ENCODE measurements around the gene ZNF345. TPM values are rescaled to one million over a fixed set of nuclear protein-coding genes. Genes with fewer than 3 reads are reported as not detected.
A peak's percentile ranks its signal among the peaks of the same experiment; 100 is the strongest.

The ZNF345 gene
- total RNA-seq, 1 donor from 2014 or later: 4.8 TPM

DNA sequence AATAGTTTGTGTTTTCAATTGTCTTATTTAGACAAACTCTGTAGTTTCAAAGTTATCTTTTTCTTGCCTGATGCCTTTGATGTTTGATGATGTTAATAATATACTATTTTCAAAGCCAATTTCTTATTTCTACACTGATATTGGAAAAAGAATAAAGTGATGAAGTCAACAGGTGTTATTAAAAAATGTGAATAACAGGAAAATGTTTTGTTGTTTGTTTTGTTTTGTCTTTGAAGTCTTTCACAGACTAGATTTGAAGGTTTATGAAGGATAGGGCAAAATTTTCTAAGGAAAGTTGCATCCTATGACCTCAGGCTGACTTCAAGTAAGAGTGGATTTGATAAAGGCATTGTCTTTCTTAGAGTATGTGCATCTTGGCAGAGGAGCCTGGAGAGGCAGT, 43.6 kb upstream of the ZNF345 start:
- H3K27me3 ChIP-seq (ENCODE audit: insufficient read depth, low read length): no peaks in the 10 kb centered on the region
- H3K36me3 ChIP-seq (ENCODE audit: insufficient read depth, low read length): peaks cover 4% of the 10 kb centered on the region
- no peak overlapping the region for H3K4me2 ChIP-seq (ENCODE audit: low read length)
- H3K4me1 ChIP-seq (ENCODE audit: insufficient read depth, low read length): no peaks in the 10 kb centered on the region
- H3K79me2 ChIP-seq (ENCODE audit: insufficient read depth, low read length): peaks cover 15% of the 10 kb centered on the region
- FAIRE-seq (no peak), DNase-seq (ENCODE audit: low read depth) (no peak)
- no peaks in the 10 kb centered on the region for H4K20me1 ChIP-seq (ENCODE audit: insufficient read depth, low read length)
- TF ChIP-seq, protein P1, sequence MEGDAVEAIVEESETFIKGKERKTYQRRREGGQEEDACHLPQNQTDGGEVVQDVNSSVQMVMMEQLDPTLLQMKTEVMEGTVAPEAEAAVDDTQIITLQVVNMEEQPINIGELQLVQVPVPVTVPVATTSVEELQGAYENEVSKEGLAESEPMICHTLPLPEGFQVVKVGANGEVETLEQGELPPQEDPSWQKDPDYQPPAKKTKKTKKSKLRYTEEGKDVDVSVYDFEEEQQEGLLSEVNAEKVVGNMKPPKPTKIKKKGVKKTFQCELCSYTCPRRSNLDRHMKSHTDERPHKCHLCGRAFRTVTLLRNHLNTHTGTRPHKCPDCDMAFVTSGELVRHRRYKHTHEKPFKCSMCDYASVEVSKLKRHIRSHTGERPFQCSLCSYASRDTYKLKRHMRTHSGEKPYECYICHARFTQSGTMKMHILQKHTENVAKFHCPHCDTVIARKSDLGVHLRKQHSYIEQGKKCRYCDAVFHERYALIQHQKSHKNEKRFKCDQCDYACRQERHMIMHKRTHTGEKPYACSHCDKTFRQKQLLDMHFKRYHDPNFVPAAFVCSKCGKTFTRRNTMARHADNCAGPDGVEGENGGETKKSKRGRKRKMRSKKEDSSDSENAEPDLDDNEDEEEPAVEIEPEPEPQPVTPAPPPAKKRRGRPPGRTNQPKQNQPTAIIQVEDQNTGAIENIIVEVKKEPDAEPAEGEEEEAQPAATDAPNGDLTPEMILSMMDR (IDR thresholded peaks at IDR 0.05; ENCODE audit: insufficient read depth, low read depth, low read length): no peak
- TF ChIP-seq EZH2 (IDR thresholded peaks at IDR 0.05; ENCODE audit: insufficient read depth, low read length): no peak
- Mint-ChIP-seq H3K27ac (ENCODE audit: unreplicated experiment) (no peak overlapping the region), H3K9me3 (ENCODE audit: unreplicated experiment) (peaks cover 39% of the 10 kb centered on the region), H3K36me3 (ENCODE audit: low read depth, unreplicated experiment) (peaks cover 25% of the 10 kb centered on the region), H3K27me3 (ENCODE audit: low read depth, unreplicated experiment) (no peaks in the 10 kb centered on the region), H3K4me3 (ENCODE audit: unreplicated experiment) (no peak overlapping the region), H3K4me1 (ENCODE audit: low read depth, unreplicated experiment) (no peaks in the 10 kb centered on the region)
- H3K27ac ChIP-seq (ENCODE audit: low read depth, low read length): no peak overlapping the region
- peaks cover 12% of the 10 kb centered on the region for H3K9me3 ChIP-seq (ENCODE audit: insufficient read depth, low read depth, low read length)
- H2AFZ ChIP-seq (ENCODE audit: low read depth, low read length): no peak overlapping the region
- H3K4me3 ChIP-seq (ENCODE audit: insufficient read depth, low read depth, low read length): no peak overlapping the region
- no peak overlapping the region for H3K9ac ChIP-seq (ENCODE audit: low read length)

DNA sequence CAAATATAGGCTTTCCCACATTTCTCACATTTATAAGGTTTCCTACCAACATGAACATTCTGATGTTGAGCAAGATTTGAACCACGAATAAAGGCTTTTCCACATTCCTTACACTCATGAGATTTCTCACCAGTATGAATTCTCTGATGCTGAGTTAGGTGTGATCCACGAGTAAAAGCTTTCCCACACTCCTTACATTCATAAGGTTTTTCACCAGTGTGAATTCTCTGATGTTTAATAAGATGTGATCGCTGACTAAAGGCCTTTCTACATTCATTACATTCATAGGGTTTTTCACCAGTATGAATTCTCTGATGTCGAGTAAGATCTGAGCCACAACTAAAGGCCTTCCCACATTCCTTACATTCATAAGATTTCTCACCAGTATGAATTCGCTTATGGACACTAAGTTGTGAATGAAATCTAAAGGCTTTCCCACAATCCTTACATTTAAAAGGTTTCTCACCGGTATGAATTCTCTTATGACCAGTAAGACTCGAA, 31.5 kb upstream of the ZNF345 start:
- peaks cover 86% of the 10 kb centered on the region for H3K9me3 Mint-ChIP-seq (ENCODE audit: unreplicated experiment)
- Histone ChIP-seq H3K4me1 (ENCODE audit: insufficient read depth, low read length) (no peaks in the 10 kb centered on the region), H2AFZ (ENCODE audit: low read depth, low read length) (no peak overlapping the region), H3K9me3 (ENCODE audit: insufficient read depth, low read depth, low read length) (peaks cover 56% of the 10 kb centered on the region), H3K4me3 (ENCODE audit: insufficient read depth, low read depth, low read length) (no peak overlapping the region), H3K27ac (ENCODE audit: low read depth, low read length) (no peak overlapping the region), H3K36me3 (ENCODE audit: insufficient read depth, low read length) (peaks cover 33% of the 10 kb centered on the region), H3K27me3 (ENCODE audit: insufficient read depth, low read length) (no peaks in the 10 kb centered on the region), H4K20me1 (ENCODE audit: insufficient read depth, low read length) (no peaks in the 10 kb centered on the region), H3K79me2 (ENCODE audit: insufficient read depth, low read length) (peaks cover 4% of the 10 kb centered on the region), H3K4me2 (ENCODE audit: low read length) (no peak overlapping the region), H3K9ac (ENCODE audit: low read length) (no peak overlapping the region)
- H3K4me3 Mint-ChIP-seq (ENCODE audit: unreplicated experiment): no peak overlapping the region
- FAIRE-seq (no peak), DNase-seq (ENCODE audit: low read depth) (peak; percentile 4)
- H3K4me1 Mint-ChIP-seq (ENCODE audit: low read depth, unreplicated experiment): no peaks in the 10 kb centered on the region
- TF ChIP-seq EZH2 (IDR thresholded peaks at IDR 0.05; ENCODE audit: insufficient read depth, low read length): no peak
- TF ChIP-seq, protein P1 (IDR thresholded peaks at IDR 0.05; ENCODE audit: insufficient read depth, low read depth, low read length): no peak
- no peak overlapping the region for H3K27ac Mint-ChIP-seq (ENCODE audit: unreplicated experiment)
- H3K27me3 Mint-ChIP-seq (ENCODE audit: low read depth, unreplicated experiment): no peaks in the 10 kb centered on the region
- peaks cover 76% of the 10 kb centered on the region for H3K36me3 Mint-ChIP-seq (ENCODE audit: low read depth, unreplicated experiment)

DNA sequence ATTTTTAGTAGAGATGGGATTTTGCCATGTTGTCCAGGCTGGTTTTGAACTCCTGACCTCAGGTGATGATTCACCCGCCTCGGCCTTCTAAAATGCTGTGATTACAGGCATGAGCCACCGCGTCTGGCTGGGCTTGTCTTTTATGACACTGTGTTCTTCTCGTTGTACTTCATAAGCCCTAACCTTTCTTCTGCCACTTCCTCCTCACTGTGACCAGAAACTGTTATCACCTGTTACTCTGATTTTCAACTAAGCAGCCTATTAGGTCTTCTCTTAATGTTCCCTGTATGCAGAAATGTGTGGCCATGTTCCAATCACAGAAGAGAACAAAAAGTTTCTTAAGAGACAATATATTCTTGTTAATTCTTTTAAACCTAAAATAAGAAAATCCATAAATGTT, 28.9 kb upstream of the ZNF345 start:
- peaks cover 59% of the 10 kb centered on the region for H3K9me3 ChIP-seq (ENCODE audit: insufficient read depth, low read depth, low read length)
- no peaks in the 10 kb centered on the region for H3K4me1 ChIP-seq (ENCODE audit: insufficient read depth, low read length)
- no peak overlapping the region for H2AFZ ChIP-seq (ENCODE audit: low read depth, low read length)
- H3K4me2 ChIP-seq (ENCODE audit: low read length): no peak overlapping the region
- no peak overlapping the region for H3K4me3 ChIP-seq (ENCODE audit: insufficient read depth, low read depth, low read length)
- no peak overlapping the region for H3K9ac ChIP-seq (ENCODE audit: low read length)
- H3K27ac ChIP-seq (ENCODE audit: low read depth, low read length): no peak overlapping the region
- no peaks in the 10 kb centered on the region for H3K27me3 Mint-ChIP-seq (ENCODE audit: low read depth, unreplicated experiment)
- H3K79me2 ChIP-seq (ENCODE audit: insufficient read depth, low read length): no peaks in the 10 kb centered on the region
- no peak overlapping the region for H3K27ac Mint-ChIP-seq (ENCODE audit: unreplicated experiment)
- H3K36me3 ChIP-seq (ENCODE audit: insufficient read depth, low read length): peaks cover 43% of the 10 kb centered on the region
- no peak overlapping the region for H3K4me3 Mint-ChIP-seq (ENCODE audit: unreplicated experiment)
- no peak for DNase-seq (ENCODE audit: low read depth)
- peaks cover 86% of the 10 kb centered on the region for H3K9me3 Mint-ChIP-seq (ENCODE audit: unreplicated experiment)
- no peaks in the 10 kb centered on the region for H3K4me1 Mint-ChIP-seq (ENCODE audit: low read depth, unreplicated experiment)
- peaks cover 89% of the 10 kb centered on the region for H3K36me3 Mint-ChIP-seq (ENCODE audit: low read depth, unreplicated experiment)
- no peaks in the 10 kb centered on the region for H3K27me3 ChIP-seq (ENCODE audit: insufficient read depth, low read length)
- no peaks in the 10 kb centered on the region for H4K20me1 ChIP-seq (ENCODE audit: insufficient read depth, low read length)
- TF ChIP-seq EZH2 (IDR thresholded peaks at IDR 0.05; ENCODE audit: insufficient read depth, low read length): no peak
- TF ChIP-seq, protein P1 (IDR thresholded peaks at IDR 0.05; ENCODE audit: insufficient read depth, low read depth, low read length): no peak
- FAIRE-seq: no peak
